Fibroblast of skin of scalp (primary cell): ENCODE measurements around the gene SDK2.

Experiments
- DNase-seq: peaks from one replicate; pipeline ENCODE4 v3.0.0-alpha.2; 2013

The SDK2 gene

GRCh38 chr17:73290399-73291259 lies 353.6 kb downstream of the SDK2 start:
- no peak for DNase-seq

GRCh38 chr17:73289549-73290254 lies 354.5 kb downstream of the SDK2 start:
- no peak for DNase-seq

GRCh38 chr17:73288534-73289302 lies 355.5 kb downstream of the SDK2 start:
- no peak for DNase-seq

- DNase-seq: peak; percentile 26
Measured at GRCh38 chr17:73286863-73287296, 357.4 kb downstream of the SDK2 start.

- DNase-seq: no peak
Measured at GRCh38 chr17:73285916-73286862, 358.1 kb downstream of the SDK2 start.

GRCh38 chr17:73285603-73285908 lies 358.7 kb downstream of the SDK2 start:
- no peak for DNase-seq

GRCh38 chr17:73284906-73285602 lies 359.2 kb downstream of the SDK2 start:
- DNase-seq: no peak
